Fibroblast of lung (primary cell): Measurements from ENCODE around the gene DPP6. TPM values are rescaled to one million over a fixed set of nuclear protein-coding genes. Genes with fewer than 3 reads are reported as not detected.
A peak's percentile ranks its signal among the peaks of the same experiment; 100 is the strongest.

Source experiments
- DNase-seq, 2 donors: peaks; one replicate each; pipeline versions ENCODE4 v3.0.0 to v3.0.0-alpha.2; 2010; ENCODE audit warnings: low read depth in 2 of 2
- H2AFZ ChIP-seq: 2 replicates; pipeline ENCODE4 v1.5.1; 2012; ENCODE audit warnings: low read length, control low read depth, inconsistent platforms
- H3K27ac ChIP-seq: 2 replicates; pipeline ENCODE4 v1.5.1; 2011; ENCODE audit warnings: low read length, control low read depth; ENCODE audit not compliant: insufficient read depth
- H3K27me3 ChIP-seq: 2 replicates; pipeline ENCODE4 v1.5.1; 2011; ENCODE audit warnings: mild to moderate bottlenecking, low read length; ENCODE audit not compliant: control insufficient read depth, insufficient read depth
- H3K36me3 ChIP-seq: 2 replicates; pipeline ENCODE4 v1.5.1; 2011; ENCODE audit warnings: low read length; ENCODE audit not compliant: control insufficient read depth, insufficient read depth
- H3K4me1 ChIP-seq: 2 replicates; pipeline ENCODE4 v1.5.1; 2011; ENCODE audit warnings: low read length; ENCODE audit not compliant: control insufficient read depth, insufficient read depth; ENCODE audit errors: extremely low read depth
- H3K4me2 ChIP-seq: 2 replicates; pipeline ENCODE4 v1.5.1; 2011; ENCODE audit warnings: low read length, control low read depth; ENCODE audit not compliant: insufficient read depth; ENCODE audit errors: extremely low read depth
- H3K4me3 ChIP-seq, 4 experiments: fragments of 200-600 bp in 1 of 4; sonication (generic) in 1 of 4; replicated peaks in 1 of 4; 2 replicates each; pipeline ENCODE4 v1.5.1; 2011 to 2016; ENCODE audit warnings: low read length in 4 of 4, low read depth in 3 of 4, mild to moderate bottlenecking in 3 of 4, control low read depth in 2 of 4, inconsistent platforms in 1 of 4, mixed read lengths in 1 of 4; ENCODE audit not compliant: insufficient read depth in 1 of 4; ENCODE audit errors: control extremely low read depth in 1 of 4
- H3K79me2 ChIP-seq: 2 replicates; pipeline ENCODE4 v1.5.1; 2012; ENCODE audit warnings: mild to moderate bottlenecking, low read length, inconsistent platforms; ENCODE audit not compliant: control insufficient read depth, insufficient read depth
- H3K9ac ChIP-seq: 2 replicates; pipeline ENCODE4 v1.5.1; 2011; ENCODE audit warnings: mild to moderate bottlenecking, low read length, control low read depth; ENCODE audit not compliant: insufficient read depth
- H3K9me3 ChIP-seq: 2 replicates; pipeline ENCODE4 v1.5.1; 2012; ENCODE audit warnings: low read depth, low read length; ENCODE audit not compliant: control insufficient read depth, insufficient read depth
- H4K20me1 ChIP-seq: 2 replicates; pipeline ENCODE4 v1.5.1; 2011; ENCODE audit warnings: low read length; ENCODE audit not compliant: control insufficient read depth, insufficient read depth; ENCODE audit errors: extremely low read depth
- CTCF ChIP-seq, 2 donors: IDR thresholded peaks in 1 of 2; conservative IDR thresholded peaks in 1 of 2; 1 replicate in 1 of 2; 2 replicates in 1 of 2; pipeline ENCODE4 v1.5.1; 2011 to 2012; ENCODE audit warnings: low read length in 2 of 2, control low read depth in 1 of 2, inconsistent platforms in 1 of 2, low read depth in 1 of 2, mild to moderate bottlenecking in 1 of 2
- EZH2 ChIP-seq: IDR thresholded peaks from 2 replicates; pipeline ENCODE4 v1.5.1; 2012; ENCODE audit warnings: low read length, control low read depth, mild to moderate bottlenecking; ENCODE audit errors: missing control alignments
- polyA plus RNA-seq, 2 donors: library from polyadenylated mRNA; depleted of rRNA in 1 of 2; stranded (reverse) in 1 of 2; unstranded in 1 of 2; fragments of >200 nt; gene quantifications; 2 replicates each; pipeline ENCODE4 v1.2.1, GENCODE V29; 2011 to 2012; ENCODE audit warnings: missing spikeins in 1 of 2
- total RNA-seq: library from RNA; depleted of rRNA; stranded (reverse); fragments of >200 nt; gene quantifications from 2 replicates; pipeline ENCODE4 v1.2.1, GENCODE V29; 2014

DPP6 gene
- total and polyA plus RNA-seq, 2 donors (not counting 1 experiment from before 2014, with no cell fraction given), result not detected

GRCh38 chr7:154577141-154577873, 525.1 kb downstream of the DPP6 start:
- Histone ChIP-seq H3K4me3 (no peak overlapping the region), H3K79me2 (no peaks in the 10 kb centered on the region), H3K9me3 (no peaks in the 10 kb centered on the region), H3K36me3 (no peaks in the 10 kb centered on the region), H2AFZ (no peak overlapping the region), H3K4me2 (no peak overlapping the region), H3K27ac (no peak overlapping the region), H3K9ac (no peak overlapping the region), H3K4me1 (no peaks in the 10 kb centered on the region), H3K27me3 (no peaks in the 10 kb centered on the region), H4K20me1 (no peaks in the 10 kb centered on the region)
- TF ChIP-seq CTCF (conservative IDR thresholded peaks at IDR 0.05 in 1 of 2, IDR thresholded peaks at IDR 0.05 in 1 of 2; ENCODE audit: low read depth in 1 of 2, low read length in 2 of 2), result no peak
- DNase-seq, result peak in 1 of 2 donors; percentile 8

- H4K20me1 ChIP-seq, result no peaks in the 10 kb centered on the region
- no peaks in the 10 kb centered on the region for H3K36me3 ChIP-seq
- no peaks in the 10 kb centered on the region for H3K79me2 ChIP-seq
- H2AFZ ChIP-seq, result no peak overlapping the region
- H3K9ac ChIP-seq, result no peak overlapping the region
- no peak overlapping the region for H3K27ac ChIP-seq
- H3K4me1 ChIP-seq, result no peaks in the 10 kb centered on the region
- H3K9me3 ChIP-seq, result no peaks in the 10 kb centered on the region
- no peak overlapping the region for H3K4me2 ChIP-seq
- no peaks in the 10 kb centered on the region for H3K27me3 ChIP-seq
- no peak overlapping the region for H3K4me3 ChIP-seq
- TF ChIP-seq CTCF (conservative IDR thresholded peaks at IDR 0.05 in 1 of 2, IDR thresholded peaks at IDR 0.05 in 1 of 2; ENCODE audit: low read depth in 1 of 2, low read length in 2 of 2) (no peak), EZH2 (no peak)
- DNase-seq, result peak in 1 of 2 donors; percentile 71
These were observed 526.1 kb downstream of the DPP6 start for GRCh38 chr7:154578336-154578735.

- H3K4me2 ChIP-seq, result no peak overlapping the region
- no peak for DNase-seq
- no peaks in the 10 kb centered on the region for H3K9me3 ChIP-seq
- H4K20me1 ChIP-seq, result no peaks in the 10 kb centered on the region
- H2AFZ ChIP-seq, result no peak overlapping the region
- no peaks in the 10 kb centered on the region for H3K79me2 ChIP-seq
- no peak overlapping the region for H3K9ac ChIP-seq
- no peaks in the 10 kb centered on the region for H3K27me3 ChIP-seq
- no peak for TF ChIP-seq EZH2
- no peak for TF ChIP-seq CTCF (conservative IDR thresholded peaks at IDR 0.05 in 1 of 2, IDR thresholded peaks at IDR 0.05 in 1 of 2; ENCODE audit: low read depth in 1 of 2, low read length in 2 of 2)
- no peaks in the 10 kb centered on the region for H3K4me1 ChIP-seq
- no peak overlapping the region for H3K4me3 ChIP-seq
- H3K36me3 ChIP-seq, result no peaks in the 10 kb centered on the region
- H3K27ac ChIP-seq, result no peak overlapping the region
These were observed 527.5 kb downstream of the DPP6 start for GRCh38 chr7:154579711-154580110.
